T follicular helper cell (primary cell): ENCODE data around the gene ZNF804A.

Source experiments
- DNase-seq: peaks from one replicate; pipeline ENCODE4 v3.0.0-alpha.2; 2020; ENCODE audit warnings: low read depth

ZNF804A gene

GRCh38 chr2:184610891-184611290, 12.6 kb downstream of the ZNF804A start:
- DNase-seq: no peak

- DNase-seq: no peak
These were observed 13.2 kb downstream of the ZNF804A start for GRCh38 chr2:184611361-184612085.

GRCh38 chr2:184620367-184620766, 22.0 kb downstream of the ZNF804A start:
- no peak for DNase-seq

GRCh38 chr2:184624311-184624710, 26.0 kb downstream of the ZNF804A start:
- DNase-seq: no peak

- DNase-seq: no peak
These were observed 29.7 kb downstream of the ZNF804A start for GRCh38 chr2:184628051-184628450.

- DNase-seq: no peak
These were observed 35.4 kb downstream of the ZNF804A start for GRCh38 chr2:184633726-184634125.

- DNase-seq: no peak
These were observed 39.5 kb downstream of the ZNF804A start for GRCh38 chr2:184637781-184638180.

- DNase-seq: no peak
These were observed 46.4 kb downstream of the ZNF804A start for GRCh38 chr2:184644685-184645084.

- no peak for DNase-seq
These were observed 47.8 kb downstream of the ZNF804A start for GRCh38 chr2:184646177-184646576.

GRCh38 chr2:184646593-184646992, 48.3 kb downstream of the ZNF804A start:
- DNase-seq: no peak

- no peak for DNase-seq
These were observed 56.6 kb downstream of the ZNF804A start for GRCh38 chr2:184654945-184655344.

GRCh38 chr2:184677171-184677570, 78.8 kb downstream of the ZNF804A start:
- DNase-seq: no peak

- no peak for DNase-seq
These were observed 81.1 kb downstream of the ZNF804A start for GRCh38 chr2:184679219-184680018.

GRCh38 chr2:184680825-184681224, 82.5 kb downstream of the ZNF804A start:
- DNase-seq: no peak

- no peak for DNase-seq
These were observed 83.5 kb downstream of the ZNF804A start for GRCh38 chr2:184681642-184682321.

GRCh38 chr2:184683911-184684310, 85.6 kb downstream of the ZNF804A start:
- no peak for DNase-seq

- DNase-seq: no peak
These were observed 87.9 kb downstream of the ZNF804A start for GRCh38 chr2:184685999-184686841.

- DNase-seq: no peak
These were observed 91.3 kb downstream of the ZNF804A start for GRCh38 chr2:184689638-184690037.

GRCh38 chr2:184692141-184692734, 93.9 kb downstream of the ZNF804A start:
- no peak for DNase-seq

GRCh38 chr2:184696644-184697043, 98.3 kb downstream of the ZNF804A start:
- no peak for DNase-seq

- DNase-seq: no peak
These were observed 100.1 kb downstream of the ZNF804A start for GRCh38 chr2:184698476-184698875.
